ENCODE results near the gene POR.

- TF ChIP-seq POLR2A (IDR thresholded peaks at IDR 0.05) = no peak
- no peak for TF ChIP-seq CTCF (IDR thresholded peaks at IDR 0.05)
These were observed 74.8 kb downstream of the POR start for GRCh38 chr7:75989500-75990388.

Data from heart left ventricle (tissue), 13 donors.